HCT116 (cell line): ENCODE data around the gene RAP2B. TPM values are rescaled to one million over a fixed set of nuclear protein-coding genes. Genes with fewer than 3 reads are reported as not detected.

Experiments
- ATAC-seq: fragments of 200-7000 bp; cut with Tn5 transposase; 2 replicates; pipeline ENCODE4 v1.9.1; 2020; ENCODE audit warnings: mild to moderate bottlenecking, moderate library complexity
- BruUV-seq: library from RNA; stranded (reverse); fragments of 400-500 nt; replicated peaks from 2 replicates; lab custom pipeline; 2021; lab: Mats Ljungman, UMichigan
- CTCF ChIA-PET: fragments of 300-600 bp; sonication (Branson Sonifier 250); formaldehyde crosslinking; loops from one replicate; lab custom pipeline; 2021; ENCODE audit warnings: antibody characterized with exemption; lab: Charles Lee
- POLR2A ChIA-PET: fragments of 300-600, 350-600 bp; sonication (Branson Sonifier 250); formaldehyde crosslinking; loops from one replicate; lab custom pipeline; 2021; ENCODE audit warnings: antibody characterized with exemption; lab: Charles Lee
- RAD21 ChIA-PET, 2 experiments: fragments of 300-600 bp; sonication (Branson Sonifier 250); formaldehyde crosslinking; loops; one replicate each; lab custom pipeline; 2023; ENCODE audit warnings: low total read pairs in 2 of 2; ENCODE audit not compliant: uncharacterized antibody in 2 of 2, unreplicated experiment in 2 of 2, low non-redundant PET in 1 of 2; lab: Charles Lee
- DNase-seq: peaks from one replicate; pipeline ENCODE4 v3.0.0-alpha.2; 2010; ENCODE audit warnings: low read depth, low spot score
- H2AFZ ChIP-seq: fragments of 200-600 bp; shearing (Covaris generic), sonication (generic); 2 replicates; pipeline ENCODE4 v1.6.1; 2017; ENCODE audit warnings: low read depth, mixed run types, mixed read lengths, antibody characterized with exemption, low read length; ENCODE audit not compliant: poor library complexity, severe bottlenecking
- H3K27ac ChIP-seq: 2 replicates; pipeline ENCODE4 v1.5.1; 2012; ENCODE audit warnings: low read depth, low read length
- H3K27me3 ChIP-seq: fragments of 200-600 bp; sonication (generic); 2 replicates; pipeline ENCODE4 v1.6.1; 2016; ENCODE audit warnings: mixed run types, low read length, mixed read lengths; ENCODE audit not compliant: insufficient read depth
- H3K36me3 ChIP-seq, 2 experiments: fragments of 200-500 bp in 1 of 2; fragments of 200-600 bp in 1 of 2; sonication (Bioruptor generic) in 1 of 2; sonication (generic) in 1 of 2; 2 replicates each; pipeline versions ENCODE4 v1.5.1 to v1.6.1; 2014 to 2016; ENCODE audit warnings: low read length in 2 of 2, inconsistent platforms in 1 of 2, mixed read lengths in 1 of 2, mixed run types in 1 of 2; ENCODE audit not compliant: insufficient read depth in 2 of 2, control insufficient read depth in 1 of 2
- H3K4me1 ChIP-seq, 2 experiments: fragments of 200-600 bp in 1 of 2; sonication (generic) in 1 of 2; 2 replicates each; pipeline versions ENCODE4 v1.5.1 to v1.6.1; 2012 to 2017; ENCODE audit warnings: low read length in 2 of 2, inconsistent platforms in 1 of 2, mild to moderate bottlenecking in 1 of 2, mixed read lengths in 1 of 2, mixed run types in 1 of 2, moderate library complexity in 1 of 2; ENCODE audit not compliant: insufficient read depth in 2 of 2, control insufficient read depth in 1 of 2
- H3K4me2 ChIP-seq: fragments of 200-600 bp; sonication (generic); 2 replicates; pipeline ENCODE4 v1.6.1; 2017; ENCODE audit warnings: mixed run types, low read length, mixed read lengths
- H3K4me3 ChIP-seq, 2 experiments: fragments of 200-600 bp in 1 of 2; sonication (generic) in 1 of 2; replicated peaks in 1 of 2; 2 replicates each; pipeline ENCODE4 v1.5.1; 2011 to 2016; ENCODE audit warnings: low read length in 2 of 2, control low read depth in 1 of 2, low read depth in 1 of 2, mild to moderate bottlenecking in 1 of 2, mixed read lengths in 1 of 2, mixed run types in 1 of 2
- H3K79me2 ChIP-seq: fragments of 200-600 bp; sonication (generic); 2 replicates; pipeline ENCODE4 v1.6.1; 2017; ENCODE audit warnings: mild to moderate bottlenecking, mixed run types, low read length, moderate library complexity, mixed read lengths; ENCODE audit not compliant: insufficient read depth
- H3K9ac ChIP-seq: fragments of 200-600 bp; sonication (generic); 2 replicates; pipeline ENCODE4 v1.6.1; 2016; ENCODE audit warnings: low read length, mixed read lengths
- H3K9me2 ChIP-seq: fragments of 200-600 bp; sonication (generic), shearing (Covaris generic); 2 replicates; pipeline ENCODE4 v1.6.1; 2017; ENCODE audit warnings: mixed run types, mild to moderate bottlenecking, moderate library complexity; ENCODE audit not compliant: insufficient read depth
- H3K9me3 ChIP-seq, 2 experiments: fragments of 200-500 bp in 1 of 2; fragments of 200-600 bp in 1 of 2; sonication (Bioruptor generic) in 1 of 2; sonication (generic) in 1 of 2; 2 replicates each; pipeline ENCODE4 v1.6.1; 2014 to 2017; ENCODE audit warnings: low read length in 2 of 2, mixed read lengths in 2 of 2, inconsistent platforms in 1 of 2, low read depth in 1 of 2, mild to moderate bottlenecking in 1 of 2, mixed run types in 1 of 2, moderate library complexity in 1 of 2; ENCODE audit not compliant: control insufficient read depth in 1 of 2, insufficient read depth in 1 of 2
- H4K20me1 ChIP-seq: fragments of 200-600 bp; sonication (generic), shearing (Covaris generic); 2 replicates; pipeline ENCODE4 v1.6.1; 2017; ENCODE audit warnings: mixed run types, mild to moderate bottlenecking, moderate library complexity; ENCODE audit not compliant: insufficient read depth
- ATF3 ChIP-seq: IDR thresholded peaks from 2 replicates; pipeline ENCODE4 v1.6.1; 2012
- FOSL1 ChIP-seq: IDR thresholded peaks from 2 replicates; pipeline ENCODE4 v1.6.1; 2012; ENCODE audit warnings: low read depth
- REST ChIP-seq: IDR thresholded peaks from 2 replicates; pipeline ENCODE4 v1.6.1; 2012; ENCODE audit warnings: low read depth
- SP1 ChIP-seq: IDR thresholded peaks from 2 replicates; pipeline ENCODE4 v1.6.1; 2012; ENCODE audit warnings: low read depth
- TCF7L2 ChIP-seq: IDR thresholded peaks from 2 replicates; pipeline ENCODE4 v1.7.0; 2011; ENCODE audit warnings: borderline replicate concordance, inconsistent platforms; ENCODE audit not compliant: insufficient read depth, insufficient read length; ENCODE audit errors: extremely low read depth
- YY1 ChIP-seq: IDR thresholded peaks from 2 replicates; pipeline ENCODE4 v1.6.1; 2011; ENCODE audit warnings: low read length, low read depth, moderate library complexity, mild to moderate bottlenecking; ENCODE audit not compliant: insufficient replicate concordance; ENCODE audit errors: extremely low read depth
- ZNF274 ChIP-seq: fragments of 200-500 bp; sonication (Bioruptor generic); IDR thresholded peaks from 2 replicates; pipeline ENCODE4 v1.6.1; 2014; ENCODE audit warnings: mild to moderate bottlenecking, low read depth, low read length, inconsistent platforms
- intact Hi-C: fragments of 100-400 bp; cut with micrococcal nuclease; formaldehyde crosslinking; loops from 2 replicates; pipeline ENCODE4 v1.10.0; 2022
- total RNA-seq: library from RNA; stranded (reverse); gene quantifications from one replicate; pipeline ENCODE4 v1.2.1, GENCODE V29; 2021; ENCODE audit not compliant: unreplicated experiment

The RAP2B gene
- total RNA-seq, 1 experiment from 2014 or later: 24.2 TPM

GRCh38 chr3:153215966-153216365 lies 53.9 kb downstream of the RAP2B start:
- TF ChIP-seq ZNF274 (no peak), YY1 (no peak), REST (no peak), SP1 (no peak), TCF7L2 (no peak), FOSL1 (no peak), ATF3 (no peak)
- TF ChIP-seq, all 23 proteins: peak for 0
- H3K9ac ChIP-seq: no peak overlapping the region
- H3K4me1 ChIP-seq: no peaks in the 10 kb centered on the region
- BruUV-seq: no TSS peak
- H2AFZ ChIP-seq: no peak overlapping the region
- H3K9me3 ChIP-seq: no peaks in the 10 kb centered on the region
- DNase-seq: no peak
- ATAC-seq: no peak
- no peaks in the 10 kb centered on the region for H3K9me2 ChIP-seq
- CTCF ChIA-PET: no interaction called here
- POLR2A ChIA-PET: no interaction called here
- H4K20me1 ChIP-seq: no peaks in the 10 kb centered on the region
- H3K4me3 ChIP-seq: no peak overlapping the region
- no peaks in the 10 kb centered on the region for H3K27me3 ChIP-seq
- H3K27ac ChIP-seq: no peak overlapping the region
- no peaks in the 10 kb centered on the region for H3K79me2 ChIP-seq
- RAD21 ChIA-PET: no interaction called here
- intact Hi-C loops: no loop called here
- no peaks in the 10 kb centered on the region for H3K36me3 ChIP-seq
- no peak overlapping the region for H3K4me2 ChIP-seq
